ENCODE results near the gene BUD31. TPM values are rescaled to one million over a fixed set of nuclear protein-coding genes. Genes with fewer than 3 reads are reported as not detected.
A peak's percentile ranks its signal among the peaks of the same experiment; 100 is the strongest.

BUD31 gene
- total RNA-seq, 1 donor from 2014 or later = 93.7 TPM

GRCh38 chr7:99365318-99366141, 43.2 kb upstream of the BUD31 start:
- intact Hi-C loops (cut with micrococcal nuclease) = loop anchor here (1.0 to 5.0 kb wide), 4 partner anchors 22 to 252 kb away; partner anchors contain the start of genes BUD31, PDAP1 and ZSCAN25

GRCh38 chr7:99366646-99367045, 42.1 kb upstream of the BUD31 start:
- Mint-ChIP-seq H3K4me3 (no peak overlapping the region), H3K27ac (no peak overlapping the region)
- intact Hi-C loops (cut with micrococcal nuclease) = loop anchor here (5.0 kb wide), 1 partner anchor 251 kb away; the partner anchor contains the start of gene ZSCAN25

More at GRCh38 chr7:99365318-99366141, 43.2 kb upstream of the BUD31 start:
- CTCF ChIA-PET = interaction anchor here (0.6 to 1.8 kb wide), 12 partner anchors 14 to 78 kb away, joined by 3 to 7 read pairs (median 4); partner anchors contain the start of genes BUD31 and PDAP1
- Mint-ChIP-seq H3K9me3 (no peaks in the 10 kb centered on the region), H3K4me3 (no peak overlapping the region), H3K4me1 (no peaks in the 10 kb centered on the region), H3K27ac (no peak overlapping the region), H3K36me3 (ENCODE audit: low read depth) (peaks cover 59% of the 10 kb centered on the region), H3K27me3 (no peaks in the 10 kb centered on the region)
- no peak for TF ChIP-seq CTCF (IDR thresholded peaks at IDR 0.05)
- ATAC-seq (ENCODE audit: low read depth) (peak; percentile 99), DNase-seq (peak; percentile 55)
- POLR2A ChIA-PET = interaction anchor here (0.6 to 1.2 kb wide), 6 partner anchors 19 to 254 kb away, joined by 3 to 6 read pairs (median 3); partner anchors contain the start of genes BUD31 and PDAP1

GRCh38 chr7:99368750-99369389, 39.9 kb upstream of the BUD31 start:
- DNase-seq (no peak), ATAC-seq (ENCODE audit: low read depth) (no peak)
- no peak overlapping the region for H3K4me3 Mint-ChIP-seq
- H3K36me3 Mint-ChIP-seq (ENCODE audit: low read depth) = peaks cover 29% of the 10 kb centered on the region
- peaks cover 7% of the 10 kb centered on the region for H3K4me1 Mint-ChIP-seq
- TF ChIP-seq CTCF (IDR thresholded peaks at IDR 0.05) = no peak
- H3K27me3 Mint-ChIP-seq = no peaks in the 10 kb centered on the region
- no peaks in the 10 kb centered on the region for H3K9me3 Mint-ChIP-seq
- intact Hi-C loops (cut with micrococcal nuclease) = loop anchor here (5.0 kb wide), 1 partner anchor 248 kb away; the partner anchor contains the start of gene ZSCAN25
- CTCF ChIA-PET = no interaction called here
- POLR2A ChIA-PET = interaction anchor here (0.7 to 2.4 kb wide), 3 partner anchors 11 to 621 kb away, joined by 3 to 14 read pairs (median 10); partner anchors contain the start of genes BUD31 and PDAP1
- H3K27ac Mint-ChIP-seq = no peak overlapping the region

More at GRCh38 chr7:99366646-99367045, 42.1 kb upstream of the BUD31 start:
- Mint-ChIP-seq H3K9me3 (no peaks in the 10 kb centered on the region), H3K4me1 (no peaks in the 10 kb centered on the region), H3K36me3 (ENCODE audit: low read depth) (peaks cover 49% of the 10 kb centered on the region), H3K27me3 (no peaks in the 10 kb centered on the region)
- CTCF ChIA-PET = interaction anchor here (0.8 to 1.4 kb wide), 4 partner anchors 14 to 49 kb away, joined by 4 to 5 read pairs (median 4); no protein-coding TSS in a partner anchor
- DNase-seq (no peak), ATAC-seq (ENCODE audit: low read depth) (no peak)
- no peak for TF ChIP-seq CTCF (IDR thresholded peaks at IDR 0.05)
- POLR2A ChIA-PET = interaction anchor here (1.3 kb wide), 1 partner anchor 14 kb away, joined by 7 read pairs; no protein-coding TSS in a partner anchor

- CTCF ChIA-PET = interaction anchor here (0.6 kb wide), 1 partner anchor 16 kb away, joined by 5 read pairs; no protein-coding TSS in a partner anchor
- DNase-seq = no peak
- no peak for TF ChIP-seq CTCF (IDR thresholded peaks at IDR 0.05)
- Mint-ChIP-seq H3K4me1 (peaks cover 7% of the 10 kb centered on the region), H3K9me3 (no peaks in the 10 kb centered on the region), H3K36me3 (ENCODE audit: low read depth) (peaks cover 19% of the 10 kb centered on the region), H3K27me3 (no peaks in the 10 kb centered on the region), H3K27ac (no peak overlapping the region), H3K4me3 (no peak overlapping the region)
- no peak for ATAC-seq (ENCODE audit: low read depth)
- POLR2A ChIA-PET = interaction anchor here (0.7 to 2.4 kb wide), 4 partner anchors 10 to 137 kb away, joined by 3 to 14 read pairs (median 8); partner anchors contain the start of genes BUD31 and PDAP1
- intact Hi-C loops (cut with micrococcal nuclease) = loop anchor here (5.0 to 10.0 kb wide), 3 partner anchors 43 to 247 kb away; partner anchors contain the start of genes ARPC1A, FAM200A, ZNF655 and ZSCAN25
Measured at GRCh38 chr7:99369767-99370391, 38.9 kb upstream of the BUD31 start.
